GM19455 (cell line): Measurements from ENCODE around the gene RRP9.

ENCODE experiments used
- ATAC-seq: cut with Tn5 transposase; IDR thresholded peaks from one replicate; pipeline ENCODE4 v1.9.1; 2021; ENCODE audit not compliant: unreplicated experiment

RRP9 gene

GRCh38 chr3:51971350-51971749 lies 29.6 kb upstream of the RRP9 start:
- ATAC-seq: no peak

DNA sequence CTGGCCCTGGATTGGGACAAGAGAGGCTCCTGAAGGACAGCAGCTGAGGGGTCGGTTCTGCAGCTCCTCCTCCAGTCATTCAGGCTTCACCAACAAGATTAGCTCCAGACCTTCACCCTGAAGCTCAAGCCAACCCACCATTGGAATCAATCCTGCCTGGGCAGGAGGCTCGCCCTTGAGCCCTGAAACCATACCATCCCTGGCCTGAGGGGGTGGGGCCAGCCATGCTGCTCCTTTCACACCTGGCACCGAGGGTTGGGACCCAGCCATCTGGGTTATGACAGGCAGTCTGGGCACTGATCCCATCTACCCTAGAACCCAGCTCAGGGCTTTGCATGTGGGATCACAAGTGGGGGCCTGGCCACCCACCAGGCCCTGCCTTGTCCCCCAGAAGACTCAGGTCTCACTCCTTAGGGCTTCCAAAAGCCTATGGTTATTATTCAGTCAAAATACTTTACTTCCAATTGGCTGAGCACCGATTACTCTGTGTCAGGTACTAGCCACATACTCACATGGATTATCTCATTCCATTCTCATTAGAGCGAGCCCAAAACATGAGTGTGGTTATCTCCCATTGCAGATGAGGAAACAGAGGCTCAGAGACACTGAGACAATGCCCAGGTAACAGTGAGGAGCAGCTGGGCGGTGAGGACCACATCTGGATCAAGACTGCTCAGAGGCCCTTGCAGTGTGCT lies 29.0 kb upstream of the RRP9 start:
- ATAC-seq: no peak

DNA sequence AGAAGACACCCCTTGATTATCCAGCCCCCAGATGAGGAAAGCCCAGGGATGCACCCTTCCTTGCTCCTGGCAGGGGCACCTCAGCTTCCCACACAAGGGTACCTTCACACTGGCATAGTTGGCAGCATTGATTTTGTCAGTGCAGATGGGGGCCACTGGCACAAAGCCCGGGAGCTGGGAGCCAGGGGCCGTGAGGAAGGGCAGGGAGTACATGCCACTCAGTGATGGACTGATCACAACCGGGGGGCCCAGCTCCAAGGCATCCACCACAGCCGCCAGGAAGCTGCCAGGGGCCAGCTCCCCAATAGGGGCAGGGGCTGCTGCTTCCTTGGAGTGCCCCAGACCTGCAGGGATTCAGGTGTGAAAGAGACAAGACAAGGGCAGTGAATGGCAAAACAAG lies 28.1 kb upstream of the RRP9 start:
- no peak for ATAC-seq

- no peak for ATAC-seq
Observed at GRCh38 chr3:51968883-51969678, 27.4 kb upstream of the RRP9 start.

- no peak for ATAC-seq
Observed at GRCh38 chr3:51968170-51968775, 26.6 kb upstream of the RRP9 start.

GRCh38 chr3:51967384-51968169 lies 25.9 kb upstream of the RRP9 start, which contains the start of gene PCBP4:
Gene PCBP4, minus strand, starts transcription at chr3:51967454. Its CDS starts 6,214 bp downstream, at chr3:51961240.
- peak; percentile 58 for ATAC-seq

GRCh38 chr3:51966922-51967383 lies 25.2 kb upstream of the RRP9 start:
- peak; percentile 41 for ATAC-seq

DNA sequence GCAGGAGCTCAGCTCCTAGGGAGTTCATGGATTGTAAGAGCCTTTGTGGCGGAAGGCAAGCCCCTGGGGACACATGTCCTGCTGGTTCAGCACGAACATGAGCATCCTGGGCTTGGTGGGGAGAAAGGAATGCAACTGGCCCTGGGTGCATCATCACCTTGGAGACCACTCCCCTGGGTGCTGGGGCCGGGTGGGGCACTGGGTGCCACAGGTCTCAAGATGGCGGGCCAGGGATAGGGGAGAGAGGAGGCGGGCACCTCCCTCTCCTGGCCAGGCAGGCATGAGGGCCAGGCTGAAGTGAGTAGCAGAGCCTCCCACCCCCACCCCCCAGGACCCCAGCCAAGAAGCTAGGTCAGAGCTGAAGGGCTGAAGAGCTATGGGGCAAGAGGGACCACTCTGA lies 24.8 kb upstream of the RRP9 start:
- ATAC-seq: no peak

- no peak for ATAC-seq
Observed at GRCh38 chr3:51966016-51966415, 24.3 kb upstream of the RRP9 start.

GRCh38 chr3:51964521-51964920 lies 22.8 kb upstream of the RRP9 start:
- ATAC-seq: no peak

DNA sequence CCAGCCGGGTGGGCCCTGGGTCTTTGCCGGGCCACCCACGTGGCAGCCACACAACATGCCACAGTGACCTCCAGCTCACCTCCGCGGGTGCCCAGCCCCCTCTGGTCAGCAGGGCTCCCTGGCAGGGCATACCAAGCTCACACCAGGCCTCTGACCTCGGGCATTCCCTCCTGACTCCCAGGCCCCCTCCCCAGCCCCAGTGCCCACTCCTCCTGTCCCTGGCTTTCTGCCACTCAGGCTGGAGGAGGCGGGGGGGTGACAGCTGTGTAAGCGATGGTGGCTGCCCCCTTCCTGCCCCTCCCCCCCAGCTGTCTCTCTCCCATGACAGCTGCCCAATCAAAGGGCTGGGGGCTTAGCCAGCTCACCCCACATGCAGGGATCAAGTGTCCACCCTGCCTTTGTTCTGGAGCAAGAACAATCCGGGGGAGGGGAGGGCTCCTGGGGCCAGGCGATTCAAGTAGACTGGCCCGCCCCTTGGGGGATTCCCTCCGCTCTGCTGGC lies 22.3 kb upstream of the RRP9 start:
- no peak for ATAC-seq

- no peak for ATAC-seq
Observed at GRCh38 chr3:51962854-51963530, 21.3 kb upstream of the RRP9 start.

DNA sequence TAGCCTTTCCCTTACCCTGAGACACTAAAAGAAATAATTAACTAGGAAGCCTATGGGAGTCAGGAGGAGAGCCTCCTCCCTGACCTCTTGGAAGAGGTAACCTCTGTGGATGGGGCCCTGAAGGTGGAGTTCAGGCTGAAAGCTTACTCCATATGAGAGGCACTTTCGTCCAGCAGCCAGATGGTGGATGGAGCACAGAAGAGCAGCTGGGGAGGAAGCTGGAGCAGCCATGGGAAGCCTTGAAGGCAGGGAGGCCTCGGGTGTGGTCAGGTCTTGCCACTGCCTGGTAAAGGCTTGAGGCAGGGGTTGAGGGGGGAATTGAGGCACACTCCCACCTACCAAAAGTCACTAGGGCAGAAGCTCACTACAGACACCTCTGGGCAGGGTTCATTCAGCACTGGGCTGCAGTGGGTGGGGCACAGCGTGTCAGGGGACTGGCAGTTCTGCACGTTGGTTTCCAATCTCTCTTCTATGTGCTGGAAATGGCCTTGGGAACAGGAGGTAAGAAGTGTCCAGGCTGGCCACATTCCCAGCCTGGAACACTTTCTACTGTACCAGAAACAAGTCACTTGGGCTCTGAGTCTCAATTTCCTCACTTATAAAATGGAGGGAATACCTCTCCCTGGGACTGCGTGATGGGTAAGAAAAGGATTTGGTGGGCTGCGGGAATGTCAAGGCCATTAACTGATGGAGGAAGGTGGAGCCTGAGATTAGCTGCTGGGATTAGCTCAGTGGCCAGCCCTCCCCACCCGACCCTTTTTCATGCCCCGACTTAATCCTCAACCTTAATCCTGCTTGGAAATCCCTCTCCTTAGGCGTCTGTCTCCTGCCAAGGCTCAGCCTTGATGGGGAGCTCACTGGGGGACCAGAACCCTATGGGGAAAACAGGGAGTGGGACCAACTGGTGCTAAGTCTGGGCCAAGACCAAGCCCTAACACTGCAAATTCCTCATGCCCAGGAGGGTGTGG lies 20.2 kb upstream of the RRP9 start:
- no peak for ATAC-seq

GRCh38 chr3:51961011-51961410 lies 19.3 kb upstream of the RRP9 start:
- ATAC-seq: no peak

DNA sequence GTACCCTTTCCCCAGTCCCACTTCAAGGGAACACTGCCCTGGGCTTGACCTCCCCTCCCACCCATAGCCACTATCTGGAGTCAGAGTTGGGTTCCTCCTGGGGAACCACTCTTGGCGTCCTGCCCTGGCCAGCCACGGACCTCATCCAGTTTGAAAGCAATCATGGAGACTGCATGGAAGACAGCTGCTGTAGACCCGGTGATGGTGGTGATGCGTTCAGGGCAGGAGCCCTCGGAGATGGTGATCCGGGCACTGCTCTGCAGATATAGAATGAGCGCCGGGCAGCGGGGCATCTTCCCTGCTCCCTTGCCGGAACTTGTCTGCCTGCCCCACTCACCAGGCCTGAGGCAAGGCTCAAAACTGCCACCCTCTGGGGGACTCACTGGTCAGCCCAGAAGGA lies 18.7 kb upstream of the RRP9 start:
- no peak for ATAC-seq

GRCh38 chr3:51959651-51960050 lies 17.9 kb upstream of the RRP9 start:
- ATAC-seq: no peak

GRCh38 chr3:51958603-51959521 lies 17.2 kb upstream of the RRP9 start:
- no peak for ATAC-seq

DNA sequence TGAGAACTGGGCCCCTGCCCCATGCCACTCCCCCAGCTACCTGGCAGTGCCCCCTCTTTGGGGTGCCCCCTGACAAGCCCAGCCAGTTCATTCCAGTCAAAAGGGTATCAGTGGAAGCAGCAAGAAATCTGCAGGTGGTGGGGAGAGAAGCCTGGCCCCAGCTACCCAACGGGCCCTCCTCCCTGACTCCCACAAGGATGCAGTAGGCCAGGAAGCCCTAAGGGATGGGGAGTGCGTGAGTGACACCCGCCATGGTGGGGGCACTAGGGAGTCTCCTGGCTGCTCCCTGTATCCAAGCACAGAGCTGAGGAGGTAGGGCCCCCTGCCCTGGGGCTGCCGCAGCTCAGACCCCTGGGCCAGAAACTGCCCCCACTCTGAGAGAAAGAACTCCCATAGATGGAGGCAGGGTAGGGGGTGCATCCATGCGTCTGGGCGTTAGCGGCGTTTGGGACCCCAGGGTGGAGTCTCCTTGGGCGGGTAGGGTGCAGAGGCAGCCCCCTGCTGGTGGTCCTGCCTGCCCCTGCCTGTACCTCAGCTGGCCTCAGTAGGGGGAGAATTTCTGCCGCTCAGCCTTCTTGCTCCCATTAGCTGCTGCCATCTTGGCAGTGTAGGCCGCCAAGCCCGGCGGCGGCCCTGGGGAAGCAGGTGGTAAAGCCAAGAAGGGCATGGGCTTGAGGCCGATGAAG lies 16.0 kb upstream of the RRP9 start:
- no peak for ATAC-seq
